ENCODE data around the gene EAF1.
"Not testable (repeated sequence)": the region's sequence is repeated elsewhere in the genome, so short reads cannot be mapped to it uniquely, and the experiment has no call there.

Gene EAF1

DNA sequence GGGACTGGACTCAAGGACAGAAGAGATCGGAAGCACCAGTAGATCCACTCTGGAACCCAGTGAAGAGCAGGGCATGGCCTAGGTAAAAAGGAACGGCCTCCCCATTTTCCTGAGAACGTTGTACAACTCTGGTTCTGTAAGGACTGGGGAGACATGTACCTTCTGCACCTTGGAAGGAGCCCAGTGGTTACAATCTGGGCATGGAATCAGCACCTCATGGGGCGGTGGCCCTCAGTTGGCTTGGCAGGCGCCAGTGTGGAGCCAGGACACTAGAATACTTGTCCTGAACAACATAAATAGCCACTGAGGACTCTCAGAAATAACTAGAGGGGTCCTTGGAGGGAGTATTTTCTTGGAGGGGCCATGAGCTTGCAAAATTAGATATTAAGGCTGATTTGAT is 25.6 kb downstream of the EAF1 start:
- no peak for DNase-seq (ENCODE audit: low read depth)
- no peak overlapping the region for H3K4me3 ChIP-seq (ENCODE audit: low read depth, low read length)
- TF ChIP-seq, protein P1, sequence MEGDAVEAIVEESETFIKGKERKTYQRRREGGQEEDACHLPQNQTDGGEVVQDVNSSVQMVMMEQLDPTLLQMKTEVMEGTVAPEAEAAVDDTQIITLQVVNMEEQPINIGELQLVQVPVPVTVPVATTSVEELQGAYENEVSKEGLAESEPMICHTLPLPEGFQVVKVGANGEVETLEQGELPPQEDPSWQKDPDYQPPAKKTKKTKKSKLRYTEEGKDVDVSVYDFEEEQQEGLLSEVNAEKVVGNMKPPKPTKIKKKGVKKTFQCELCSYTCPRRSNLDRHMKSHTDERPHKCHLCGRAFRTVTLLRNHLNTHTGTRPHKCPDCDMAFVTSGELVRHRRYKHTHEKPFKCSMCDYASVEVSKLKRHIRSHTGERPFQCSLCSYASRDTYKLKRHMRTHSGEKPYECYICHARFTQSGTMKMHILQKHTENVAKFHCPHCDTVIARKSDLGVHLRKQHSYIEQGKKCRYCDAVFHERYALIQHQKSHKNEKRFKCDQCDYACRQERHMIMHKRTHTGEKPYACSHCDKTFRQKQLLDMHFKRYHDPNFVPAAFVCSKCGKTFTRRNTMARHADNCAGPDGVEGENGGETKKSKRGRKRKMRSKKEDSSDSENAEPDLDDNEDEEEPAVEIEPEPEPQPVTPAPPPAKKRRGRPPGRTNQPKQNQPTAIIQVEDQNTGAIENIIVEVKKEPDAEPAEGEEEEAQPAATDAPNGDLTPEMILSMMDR (IDR thresholded peaks at IDR 0.05; ENCODE audit: control insufficient read depth, extremely low read depth, insufficient read depth), result no peak

GRCh38 chr3:15453501-15453900 is 26.1 kb downstream of the EAF1 start:
- no peak overlapping the region for H3K4me3 ChIP-seq (ENCODE audit: low read depth, low read length)
- TF ChIP-seq, protein P1 (IDR thresholded peaks at IDR 0.05; ENCODE audit: control insufficient read depth, extremely low read depth, insufficient read depth), result no peak
- no peak for DNase-seq (ENCODE audit: low read depth)

DNA sequence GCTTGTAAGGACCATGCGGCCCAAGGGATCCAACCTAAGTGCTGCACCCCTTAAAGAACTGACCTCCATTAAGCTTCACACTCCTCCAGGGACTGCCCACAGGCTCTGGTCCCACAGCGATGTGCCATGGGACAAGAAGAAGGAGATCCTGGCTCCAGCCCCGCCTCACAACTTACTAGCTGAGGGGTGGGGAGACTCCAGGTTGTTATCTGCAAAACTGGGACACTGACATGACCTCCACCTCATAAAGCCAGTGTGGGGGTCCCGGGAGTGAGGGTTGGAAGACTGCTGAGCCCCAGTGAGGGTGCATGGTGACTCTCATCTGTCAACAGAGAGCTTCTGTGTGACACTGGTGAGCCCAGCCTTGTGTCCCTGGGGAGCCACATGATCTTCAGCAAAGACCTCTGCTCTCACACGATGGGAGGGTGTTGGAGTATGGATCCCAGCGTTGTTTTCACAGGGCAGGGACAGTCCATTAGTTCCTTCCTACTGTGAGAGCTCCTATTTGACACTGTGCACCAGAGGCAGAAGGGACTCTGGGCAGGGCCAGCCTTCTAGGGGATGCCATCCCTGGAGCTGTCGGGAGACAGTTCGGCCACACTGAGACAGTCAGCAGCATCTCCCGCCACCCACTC is 26.7 kb downstream of the EAF1 start:
- TF ChIP-seq, protein P1 (IDR thresholded peaks at IDR 0.05; ENCODE audit: control insufficient read depth, extremely low read depth, insufficient read depth), result no peak
- no peak for DNase-seq (ENCODE audit: low read depth)
- no peak overlapping the region for H3K4me3 ChIP-seq (ENCODE audit: low read depth, low read length)

GRCh38 chr3:15454965-15455364 is 27.6 kb downstream of the EAF1 start:
- DNase-seq (ENCODE audit: low read depth), result no peak
- TF ChIP-seq, protein P1 (IDR thresholded peaks at IDR 0.05; ENCODE audit: control insufficient read depth, extremely low read depth, insufficient read depth), result no peak
- H3K4me3 ChIP-seq (ENCODE audit: low read depth, low read length), result no peak overlapping the region

- no peak for DNase-seq (ENCODE audit: low read depth)
- H3K4me3 ChIP-seq (ENCODE audit: low read depth, low read length), result no peak overlapping the region
- TF ChIP-seq, protein P1 (IDR thresholded peaks at IDR 0.05; ENCODE audit: control insufficient read depth, extremely low read depth, insufficient read depth), result no peak
These were observed 28.4 kb downstream of the EAF1 start for GRCh38 chr3:15455756-15456155.

DNA sequence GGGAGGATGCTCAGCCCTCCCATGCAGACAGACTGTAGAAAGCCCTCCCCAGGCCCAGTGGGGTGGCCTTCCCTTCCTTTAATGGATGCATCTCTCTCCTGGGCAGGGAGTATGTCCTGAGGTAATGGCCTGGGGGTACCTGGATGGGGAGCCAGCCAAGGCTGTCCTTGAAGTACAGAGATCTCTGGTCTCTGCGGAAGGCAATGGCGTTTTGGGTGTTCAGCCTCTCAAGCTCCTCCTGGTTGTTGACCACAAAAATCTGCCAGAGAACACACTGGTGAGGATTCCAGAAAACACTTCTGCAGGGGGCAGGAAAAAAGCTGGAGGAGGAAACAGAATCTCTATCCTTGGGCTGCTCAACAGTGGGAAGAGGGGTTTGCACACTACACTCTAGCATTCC is 28.9 kb downstream of the EAF1 start:
- DNase-seq (ENCODE audit: low read depth), result no peak
- TF ChIP-seq, protein P1 (IDR thresholded peaks at IDR 0.05; ENCODE audit: control insufficient read depth, extremely low read depth, insufficient read depth), result no peak
- no peak overlapping the region for H3K4me3 ChIP-seq (ENCODE audit: low read depth, low read length)

- not testable (repeated sequence) for H3K4me3 ChIP-seq (ENCODE audit: low read depth, low read length); DNase-seq (ENCODE audit: low read depth)
These were observed 29.5 kb downstream of the EAF1 start for GRCh38 chr3:15456915-15457314.

All from LNCaP clone FGC (cell line).